Measurements from ENCODE around the gene RAB8A. TPM values are rescaled to one million over a fixed set of nuclear protein-coding genes. Genes with fewer than 3 reads are reported as not detected.

Gene RAB8A
- total and polyA plus RNA-seq, 2 experiments from 2014 or later = 53.1 to 59.5 TPM

GRCh38 chr19:16091546-16092475 is 19.9 kb upstream of the RAB8A start:
- peaks cover 15% of the 10 kb centered on the region for H4K20me1 ChIP-seq (replicated peaks; ENCODE audit: insufficient read depth)
- Mint-ChIP-seq H3K27ac (no peak overlapping the region), H3K9me3 (no peaks in the 10 kb centered on the region), H3K4me3 (no peak overlapping the region), H3K4me1 (no peaks in the 10 kb centered on the region), H3K36me3 (ENCODE audit: low read depth) (peaks cover 96% of the 10 kb centered on the region), H3K27me3 (ENCODE audit: insufficient read depth, low read depth, poor library complexity) (peaks cover 13% of the 10 kb centered on the region)
- no peaks in the 10 kb centered on the region for H3K4me1 ChIP-seq (ENCODE audit: insufficient read depth)
- H3F3A ChIP-seq (replicated peaks; ENCODE audit: low read depth) = 0 out of 2 replicates have a peak, but pooled peaks cover 6% of the 10 kb centered on the region
- H2AFZ ChIP-seq = no peak overlapping the region
- no peak for TF ChIP-seq POLR2AphosphoS5 (IDR thresholded peaks at IDR 0.05; ENCODE audit: low read depth)
- TF ChIP-seq CREB1 (CRISPR knock-in tag; IDR thresholded peaks at IDR 0.05; ENCODE audit: low read depth) = no peak
- no peak for TF ChIP-seq ZNF462 (CRISPR knock-in tag; IDR thresholded peaks at IDR 0.05)
- no peak for TF ChIP-seq ETS1 (IDR thresholded peaks at IDR 0.05)
- no peak for TF ChIP-seq EZH2phosphoT487 (IDR thresholded peaks at IDR 0.05; ENCODE audit: unreplicated experiment)
- peaks cover 95% of the 10 kb centered on the region for H3K36me3 ChIP-seq (ENCODE audit: insufficient read depth)
- no peaks in the 10 kb centered on the region; the same call in 1 of the 2 replicates for H3K79me2 ChIP-seq (replicated peaks; ENCODE audit: insufficient read depth)
- no peak overlapping the region for H3K4me2 ChIP-seq
- no peaks in the 10 kb centered on the region for H3K9me2 ChIP-seq (ENCODE audit: insufficient read depth)
- ATAC-seq (no peak), DNase-seq (ENCODE audit: low spot score) (no peak)
- H3K27ac ChIP-seq (ENCODE audit: low read depth) = no peak overlapping the region
- no peaks in the 10 kb centered on the region for H3K27me3 ChIP-seq (ENCODE audit: insufficient read depth)
- no peak overlapping the region for H3K4me3 ChIP-seq

Measured in GM23338 (cell line).